Measurements from ENCODE around the gene UFC1. TPM values are rescaled to one million over a fixed set of nuclear protein-coding genes. Genes with fewer than 3 reads are reported as not detected.
"Not testable (repeated sequence)": the region's sequence is repeated elsewhere in the genome, so short reads cannot be mapped to it uniquely, and the experiment has no call there.

UFC1 gene
- total RNA-seq, result 133 TPM

DNA sequence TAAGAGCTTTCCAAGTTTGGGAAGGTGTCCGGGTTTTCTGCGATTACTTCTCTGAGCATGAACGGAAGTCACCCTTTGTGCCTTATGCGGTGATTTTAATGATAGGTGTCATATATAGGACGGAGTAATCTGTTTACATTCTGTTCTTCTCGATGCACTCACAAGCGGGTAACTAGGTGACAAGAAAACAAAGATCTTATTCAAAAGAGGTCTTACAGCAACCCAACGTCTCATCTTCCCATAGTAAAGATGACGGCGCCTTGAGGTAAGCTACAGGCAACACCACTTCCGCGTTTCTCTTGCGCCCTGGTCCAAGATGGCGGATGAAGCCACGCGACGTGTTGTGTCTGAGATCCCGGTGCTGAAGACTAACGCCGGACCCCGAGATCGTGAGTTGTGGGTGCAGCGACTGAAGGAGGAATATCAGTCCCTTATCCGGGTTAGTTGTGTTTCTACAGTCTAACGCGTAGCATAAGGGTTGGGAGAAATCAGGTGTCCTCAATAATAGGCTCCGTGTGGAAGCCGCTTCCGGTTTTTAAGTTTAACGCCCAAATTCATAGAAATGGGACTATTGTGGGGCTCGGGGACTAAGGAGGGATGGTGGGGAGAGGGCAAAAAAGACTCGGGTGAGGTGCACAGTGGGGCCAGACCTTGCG is at the start of gene UFC1:
UFC1 (plus strand) TSS at position 297 of the 656 bp plus-strand sequence; CDS start at position 317, 20 bp downstream.
- Histone ChIP-seq H3K9ac (ENCODE audit: low read depth in 1 of 3, low read length in 3 of 3) (peak within 1 kb of the TSS; percentile 97 to 99 (median 98)), H3K4me3 (ENCODE audit: low read length in 3 of 3) (peak within 1 kb of the TSS; percentile 97 to 100 (median 99)), H3K4me1 (ENCODE audit: control insufficient read depth in 3 of 3, insufficient read depth in 3 of 3, low read length in 3 of 3) (peaks cover 15 to 22% (median 16%) of the 10 kb centered on the region in 3 donors), H3K36me3 (ENCODE audit: control insufficient read depth in 3 of 3, insufficient read depth in 3 of 3, low read length in 3 of 3) (peaks cover 9 to 16% (median 14%) of the 10 kb centered on the region in 3 donors), H3K27me3 (ENCODE audit: control insufficient read depth in 3 of 3, insufficient read depth in 3 of 3, low read length in 3 of 3) (no peaks in the 10 kb centered on the region), H3K9me3 (ENCODE audit: control insufficient read depth in 3 of 3, low read length in 3 of 3) (no peaks in the 10 kb centered on the region), H3K27ac (ENCODE audit: low read depth, low read length) (peak within 1 kb of the TSS; percentile 97)

DNA sequence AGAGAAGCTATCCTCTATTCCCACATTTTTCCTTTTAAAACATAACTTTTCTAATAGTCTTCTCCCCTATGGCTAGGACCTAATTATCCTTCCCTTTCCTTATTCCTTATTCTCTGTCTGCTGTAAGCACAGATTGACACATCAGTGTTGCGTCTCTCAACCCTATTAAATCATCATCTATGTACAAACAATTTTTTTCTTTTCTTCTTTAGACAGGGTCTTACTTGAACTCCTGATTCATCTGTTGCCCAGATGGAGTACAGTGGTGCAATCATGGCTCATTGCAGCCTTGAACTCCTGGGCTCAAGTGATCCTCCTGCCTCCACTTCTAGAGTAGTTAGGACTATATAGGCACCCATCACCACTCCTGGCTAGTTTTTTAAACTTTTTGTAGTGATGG is 47.3 kb upstream of the UFC1 start:
- Histone ChIP-seq H3K4me1 (ENCODE audit: control insufficient read depth in 3 of 3, insufficient read depth in 3 of 3, low read length in 3 of 3) (peaks cover 0 to 4% (median 0%) of the 10 kb centered on the region in 3 donors), H3K9ac (ENCODE audit: low read depth in 1 of 3, low read length in 3 of 3) (no peak overlapping the region), H3K27me3 (ENCODE audit: control insufficient read depth in 3 of 3, insufficient read depth in 3 of 3, low read length in 3 of 3) (no peaks in the 10 kb centered on the region), H3K36me3 (ENCODE audit: control insufficient read depth in 3 of 3, insufficient read depth in 3 of 3, low read length in 3 of 3) (peaks cover 7 to 9% (median 9%) of the 10 kb centered on the region in 3 donors), H3K9me3 (ENCODE audit: control insufficient read depth in 3 of 3, low read length in 3 of 3) (no peaks in the 10 kb centered on the region), H3K4me3 (ENCODE audit: low read length in 3 of 3) (no peak overlapping the region), H3K27ac (ENCODE audit: low read depth, low read length) (no peak overlapping the region)

DNA sequence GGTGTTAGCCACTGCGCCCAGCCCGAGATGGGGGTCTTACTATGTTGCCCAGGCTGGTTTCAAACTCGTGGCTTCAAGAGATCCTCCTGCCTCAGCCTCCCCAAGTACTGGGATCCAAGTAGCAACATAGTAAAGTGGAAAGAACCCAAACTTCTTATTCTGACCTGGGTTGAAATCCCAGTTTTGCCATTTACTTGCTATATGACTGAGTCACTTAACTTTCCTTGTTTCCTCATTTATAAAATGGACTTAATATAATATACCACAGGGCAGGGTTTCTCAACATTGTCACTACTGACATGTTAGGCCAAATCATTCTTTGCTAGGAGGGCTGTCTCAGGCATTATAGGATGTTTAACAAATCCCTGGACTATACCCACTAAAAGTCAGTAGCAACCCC is 42.7 kb upstream of the UFC1 start:
- peaks cover 15 to 30% (median 15%) of the 10 kb centered on the region in 3 donors for H3K4me1 ChIP-seq (ENCODE audit: control insufficient read depth in 3 of 3, insufficient read depth in 3 of 3, low read length in 3 of 3)
- H3K27ac ChIP-seq (ENCODE audit: low read depth, low read length), result no peak overlapping the region
- H3K9ac ChIP-seq (ENCODE audit: low read depth in 1 of 3, low read length in 3 of 3), result no peak overlapping the region
- H3K9me3 ChIP-seq (ENCODE audit: control insufficient read depth in 3 of 3, low read length in 3 of 3), result no peaks in the 10 kb centered on the region
- no peaks in the 10 kb centered on the region for H3K36me3 ChIP-seq (ENCODE audit: control insufficient read depth in 3 of 3, insufficient read depth in 3 of 3, low read length in 3 of 3)
- H3K27me3 ChIP-seq (ENCODE audit: control insufficient read depth in 3 of 3, insufficient read depth in 3 of 3, low read length in 3 of 3), result no peaks in the 10 kb centered on the region
- H3K4me3 ChIP-seq (ENCODE audit: low read length in 3 of 3), result no peak overlapping the region

DNA sequence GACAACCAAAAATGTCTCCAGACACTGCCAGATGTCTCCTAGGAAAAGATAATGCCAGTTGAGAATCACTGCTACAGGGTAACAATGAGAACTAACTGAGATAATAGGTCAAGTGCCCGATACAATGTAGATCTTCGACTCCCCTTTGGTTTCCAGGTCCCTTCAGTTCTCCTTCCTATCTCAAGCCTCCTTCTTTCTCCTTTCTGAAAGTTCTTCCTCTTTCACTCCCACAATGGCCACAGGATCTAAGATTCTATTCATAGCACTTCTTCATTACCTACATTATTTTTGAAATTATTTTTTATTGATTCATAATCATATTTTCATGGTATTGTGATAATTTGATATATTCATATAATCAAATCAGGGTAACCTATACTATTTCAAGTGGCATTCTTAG is 42.3 kb upstream of the UFC1 start:
- H3K27ac ChIP-seq (ENCODE audit: low read depth, low read length), result no peak overlapping the region
- H3K27me3 ChIP-seq (ENCODE audit: control insufficient read depth in 3 of 3, insufficient read depth in 3 of 3, low read length in 3 of 3), result no peaks in the 10 kb centered on the region
- H3K4me3 ChIP-seq (ENCODE audit: low read length in 3 of 3), result no peak overlapping the region
- peaks cover 17 to 34% (median 18%) of the 10 kb centered on the region in 3 donors for H3K4me1 ChIP-seq (ENCODE audit: control insufficient read depth in 3 of 3, insufficient read depth in 3 of 3, low read length in 3 of 3)
- no peaks in the 10 kb centered on the region for H3K9me3 ChIP-seq (ENCODE audit: control insufficient read depth in 3 of 3, low read length in 3 of 3)
- no peak overlapping the region for H3K9ac ChIP-seq (ENCODE audit: low read depth in 1 of 3, low read length in 3 of 3)
- H3K36me3 ChIP-seq (ENCODE audit: control insufficient read depth in 3 of 3, insufficient read depth in 3 of 3, low read length in 3 of 3), result no peaks in the 10 kb centered on the region

DNA sequence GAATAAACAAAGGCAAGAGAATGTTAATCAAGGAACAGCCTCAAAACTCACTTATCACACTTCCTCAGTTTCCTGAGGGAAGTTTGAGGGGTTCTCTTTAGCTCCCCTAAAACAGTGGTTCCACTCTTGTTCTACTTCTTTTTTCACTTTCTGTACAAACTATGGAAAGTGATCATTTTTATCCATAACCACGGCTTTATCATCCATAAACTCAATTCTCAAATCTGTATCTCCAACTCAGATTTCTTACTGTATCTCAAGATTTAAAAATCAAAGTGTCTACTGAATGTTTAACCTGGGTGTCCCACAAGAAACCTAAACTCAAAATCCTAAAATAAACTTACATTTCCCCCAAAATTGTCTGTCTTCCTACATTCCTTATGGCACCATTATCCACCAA is 39.9 kb upstream of the UFC1 start:
- Histone ChIP-seq H3K9ac (ENCODE audit: low read depth in 1 of 3, low read length in 3 of 3) (no peak overlapping the region), H3K9me3 (ENCODE audit: control insufficient read depth in 3 of 3, low read length in 3 of 3) (no peaks in the 10 kb centered on the region), H3K36me3 (ENCODE audit: control insufficient read depth in 3 of 3, insufficient read depth in 3 of 3, low read length in 3 of 3) (no peaks in the 10 kb centered on the region), H3K27me3 (ENCODE audit: control insufficient read depth in 3 of 3, insufficient read depth in 3 of 3, low read length in 3 of 3) (no peaks in the 10 kb centered on the region), H3K27ac (ENCODE audit: low read depth, low read length) (no peak overlapping the region), H3K4me1 (ENCODE audit: control insufficient read depth in 3 of 3, insufficient read depth in 3 of 3, low read length in 3 of 3) (peaks cover 32 to 48% (median 34%) of the 10 kb centered on the region in 3 donors), H3K4me3 (ENCODE audit: low read length in 3 of 3) (no peak overlapping the region)

DNA sequence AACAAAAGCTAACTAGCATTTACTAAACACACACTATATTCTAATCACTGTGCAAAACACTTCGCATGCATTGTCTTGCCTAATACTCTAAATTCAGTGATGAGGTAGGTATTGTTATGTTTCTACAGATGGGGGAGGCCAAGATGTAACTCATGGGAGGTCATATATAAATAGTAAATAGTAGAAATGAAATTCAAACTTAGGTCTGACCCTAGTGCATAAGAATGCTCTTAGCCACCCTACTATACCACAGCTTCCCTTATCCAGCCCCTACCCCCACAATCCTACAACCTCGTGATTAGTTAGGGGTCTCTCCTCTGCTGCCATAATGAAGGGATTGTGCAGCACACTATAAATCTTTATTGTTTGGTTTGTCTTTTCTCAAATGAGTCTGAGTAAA is 39.2 kb upstream of the UFC1 start:
- Histone ChIP-seq H3K4me3 (ENCODE audit: low read length in 3 of 3) (no peak overlapping the region), H3K27ac (ENCODE audit: low read depth, low read length) (no peak overlapping the region), H3K4me1 (ENCODE audit: control insufficient read depth in 3 of 3, insufficient read depth in 3 of 3, low read length in 3 of 3) (peaks cover 38 to 55% (median 40%) of the 10 kb centered on the region in 3 donors), H3K27me3 (ENCODE audit: control insufficient read depth in 3 of 3, insufficient read depth in 3 of 3, low read length in 3 of 3) (no peaks in the 10 kb centered on the region), H3K9me3 (ENCODE audit: control insufficient read depth in 3 of 3, low read length in 3 of 3) (no peaks in the 10 kb centered on the region), H3K36me3 (ENCODE audit: control insufficient read depth in 3 of 3, insufficient read depth in 3 of 3, low read length in 3 of 3) (no peaks in the 10 kb centered on the region), H3K9ac (ENCODE audit: low read depth in 1 of 3, low read length in 3 of 3) (no peak overlapping the region)

DNA sequence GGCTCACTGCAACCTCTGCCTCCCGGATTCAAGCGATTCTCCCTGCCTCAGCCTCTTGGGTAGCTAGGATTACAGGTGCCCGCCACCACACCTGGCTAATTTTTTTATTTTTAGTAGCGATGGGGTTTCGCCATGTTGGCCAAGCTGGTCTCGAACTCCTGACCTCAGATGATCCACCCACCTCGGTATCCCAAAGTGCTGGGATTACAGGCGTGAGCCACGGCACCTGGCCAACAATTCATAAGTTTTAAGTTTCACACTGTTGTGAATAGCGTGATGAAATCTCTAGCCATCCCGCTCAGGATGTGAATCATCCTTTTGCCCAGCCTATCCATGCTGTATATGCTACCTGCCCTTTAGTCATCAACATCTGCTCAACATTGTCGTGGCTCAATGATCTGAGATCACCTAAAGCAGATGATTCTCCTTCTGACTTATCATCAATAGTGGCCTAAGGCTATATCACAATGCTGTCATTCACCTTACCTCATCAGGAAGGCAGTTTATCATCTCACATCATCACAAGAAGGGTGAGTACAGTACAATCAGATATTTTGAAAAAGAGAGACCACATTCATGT is 38.6 kb upstream of the UFC1 start:
- H3K27ac ChIP-seq (ENCODE audit: low read depth, low read length), result no peak overlapping the region
- no peaks in the 10 kb centered on the region for H3K27me3 ChIP-seq (ENCODE audit: control insufficient read depth in 3 of 3, insufficient read depth in 3 of 3, low read length in 3 of 3)
- no peak overlapping the region for H3K4me3 ChIP-seq (ENCODE audit: low read length in 3 of 3)
- H3K9ac ChIP-seq (ENCODE audit: low read depth in 1 of 3, low read length in 3 of 3), result no peak overlapping the region
- H3K36me3 ChIP-seq (ENCODE audit: control insufficient read depth in 3 of 3, insufficient read depth in 3 of 3, low read length in 3 of 3), result peaks cover under 1 to 5% (median 5%) of the 10 kb centered on the region in 3 donors
- peaks cover 45 to 61% (median 46%) of the 10 kb centered on the region in 3 donors for H3K4me1 ChIP-seq (ENCODE audit: control insufficient read depth in 3 of 3, insufficient read depth in 3 of 3, low read length in 3 of 3)
- H3K9me3 ChIP-seq (ENCODE audit: control insufficient read depth in 3 of 3, low read length in 3 of 3), result no peaks in the 10 kb centered on the region

DNA sequence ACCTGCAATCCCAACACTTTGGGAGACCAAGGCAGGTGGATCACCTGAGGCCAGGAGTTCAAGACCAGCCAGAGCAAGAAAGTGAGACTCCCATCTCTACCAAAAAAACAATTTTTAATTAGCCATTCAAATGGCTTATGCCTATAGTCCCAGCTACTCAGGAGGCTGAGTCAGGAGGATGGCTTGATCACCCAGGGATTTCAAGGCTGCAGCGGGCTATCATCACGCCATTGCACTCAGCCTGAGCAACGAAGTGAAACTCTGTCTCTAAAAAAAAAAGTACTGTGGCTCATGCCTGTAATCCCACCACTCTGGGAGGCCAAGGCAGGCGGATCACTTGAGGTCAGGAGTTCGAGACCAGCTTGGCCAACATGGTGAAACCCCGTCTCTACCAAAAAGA is 37.8 kb upstream of the UFC1 start:
- H3K9ac ChIP-seq (ENCODE audit: low read depth in 1 of 3, low read length in 3 of 3); H3K9me3 ChIP-seq (ENCODE audit: control insufficient read depth in 3 of 3, low read length in 3 of 3); H3K4me3 ChIP-seq (ENCODE audit: low read length in 3 of 3); H3K27me3 ChIP-seq (ENCODE audit: control insufficient read depth in 3 of 3, insufficient read depth in 3 of 3, low read length in 3 of 3); H3K27ac ChIP-seq (ENCODE audit: low read depth, low read length): not testable (repeated sequence)
- peaks cover 8 to 12% (median 12%) of the 10 kb centered on the region in 3 donors for H3K36me3 ChIP-seq (ENCODE audit: control insufficient read depth in 3 of 3, insufficient read depth in 3 of 3, low read length in 3 of 3)
- peaks cover 46 to 67% (median 48%) of the 10 kb centered on the region in 3 donors for H3K4me1 ChIP-seq (ENCODE audit: control insufficient read depth in 3 of 3, insufficient read depth in 3 of 3, low read length in 3 of 3)

DNA sequence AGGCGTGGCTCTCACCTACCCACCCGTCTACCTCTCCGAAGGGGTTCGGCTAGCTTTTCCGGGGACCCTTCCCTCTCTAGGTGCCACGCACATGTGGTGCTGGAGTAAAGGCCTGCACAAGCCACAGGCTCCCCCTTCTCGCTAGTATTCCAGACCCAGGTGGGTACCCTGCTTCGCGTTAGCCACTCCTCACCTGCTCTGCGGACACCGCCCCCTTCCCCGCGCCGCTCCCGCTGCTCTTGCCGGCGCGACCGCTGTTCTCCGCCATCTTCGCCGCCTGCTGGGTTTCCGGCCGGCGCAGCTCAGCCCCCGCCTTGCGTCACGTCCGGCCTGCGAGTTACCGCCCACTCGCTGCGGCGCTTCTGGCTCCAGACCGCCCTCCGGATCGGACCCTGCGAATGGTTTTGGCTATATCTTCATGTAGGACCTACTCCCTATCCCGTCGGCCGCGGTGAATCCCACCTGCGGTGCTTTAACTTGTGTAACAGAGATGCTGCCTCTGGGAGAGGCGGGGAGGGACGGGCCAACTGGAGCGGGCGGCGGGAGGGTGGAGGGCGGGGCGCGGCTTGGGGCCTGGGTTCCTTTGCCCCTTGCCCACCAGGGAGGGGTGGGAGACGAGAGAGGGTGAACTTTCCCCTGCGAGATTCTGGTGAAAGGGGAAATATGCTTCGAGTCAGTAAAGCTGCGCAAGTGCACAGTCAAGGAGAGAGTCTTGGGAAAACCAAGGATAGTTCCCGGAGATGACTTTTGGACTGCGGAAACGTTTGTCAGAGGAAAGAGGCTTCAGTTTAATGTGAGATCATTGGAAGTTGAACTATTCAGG is 35.8 kb upstream of the UFC1 start, which contains the start of the genes NIT1 and PFDN2:
NIT1 (plus strand) TSS at position 347 of the 823 bp plus-strand sequence; CDS start at position 419, 72 bp downstream.
PFDN2 (minus strand) TSS at position 279 of the 823 bp plus-strand sequence; CDS start at position 268, 11 bp downstream.
- Histone ChIP-seq H3K27me3 (ENCODE audit: control insufficient read depth in 3 of 3, insufficient read depth in 3 of 3, low read length in 3 of 3) (no peaks in the 10 kb centered on the region), H3K4me1 (ENCODE audit: control insufficient read depth in 3 of 3, insufficient read depth in 3 of 3, low read length in 3 of 3) (peaks cover 43 to 62% (median 45%) of the 10 kb centered on the region in 3 donors)

More for the DNA sequence above, 35.8 kb upstream of the UFC1 start, which contains the start of the genes NIT1 and PFDN2:
- peak within 1 kb of the TSS; percentile 96 for H3K27ac ChIP-seq (ENCODE audit: low read depth, low read length)
- H3K9ac ChIP-seq (ENCODE audit: low read depth in 1 of 3, low read length in 3 of 3), result peak within 1 kb of the TSS; percentile 99 to 100 (median 99)
- H3K9me3 ChIP-seq (ENCODE audit: control insufficient read depth in 3 of 3, low read length in 3 of 3), result no peaks in the 10 kb centered on the region
- peak within 1 kb of the TSS; percentile 100 for H3K4me3 ChIP-seq (ENCODE audit: low read length in 3 of 3)
- peaks cover 28 to 32% (median 32%) of the 10 kb centered on the region in 3 donors for H3K36me3 ChIP-seq (ENCODE audit: control insufficient read depth in 3 of 3, insufficient read depth in 3 of 3, low read length in 3 of 3)

Measured in skeletal muscle tissue (tissue), 4 donors.